A549 (cell line): ENCODE results near the gene ANKRD17. TPM values are rescaled to one million over a fixed set of nuclear protein-coding genes. Genes with fewer than 3 reads are reported as not detected.

Experiments used
- ATAC-seq, 2 experiments: fragments of 200-7000 bp in 1 of 2; fragments of >200 bp in 1 of 2; cut with Nextera tagmentation in 1 of 2; cut with Tn5 transposase in 1 of 2; 3 replicates each; pipeline versions ENCODE4 v1.8.0 to v1.9.1; 2018 to 2020; ENCODE audit warnings: mild to moderate bottlenecking in 1 of 2, moderate library complexity in 1 of 2
- CTCF ChIA-PET: fragments of 300-600 bp; sonication (Branson Sonifier 250); formaldehyde crosslinking; extraction: SDS; loops from one replicate; lab custom pipeline; 2021; ENCODE audit warnings: antibody characterized with exemption, inconsistent platforms; lab: Yijun Ruan, JAX
- POLR2A ChIA-PET: fragments of 350-600 bp; formaldehyde crosslinking; extraction: SDS; loops from one replicate; lab custom pipeline; 2021; ENCODE audit warnings: antibody characterized with exemption, inconsistent platforms; lab: Yijun Ruan, JAX
- DNase-seq, 2 experiments: peaks; one replicate each; pipeline versions ENCODE4 v3.0.0 to v3.0.0-alpha.2; 2011 to 2016; ENCODE audit warnings: low read depth in 1 of 2, low spot score in 1 of 2
- FAIRE-seq: peaks from 2 replicates; lab custom pipeline; 2011; peaks lifted over from hg19 to GRCh38; lab: Jason Lieb, UNC
- H3K27ac ChIP-seq, 2 experiments: fragments of >200 bp; sonication (Bioruptor Twin); formaldehyde crosslinking; 3 replicates each; pipeline ENCODE4 v1.5.1; 2016 to 2017
- H3K4me1 ChIP-seq: fragments of >200 bp; sonication (Bioruptor Twin); formaldehyde crosslinking; 3 replicates; pipeline ENCODE4 v1.6.1; 2016
- H3K4me2 ChIP-seq: fragments of >200 bp; sonication (Bioruptor Twin); formaldehyde crosslinking; 3 replicates; pipeline ENCODE4 v1.6.1; 2016
- H3K4me3 ChIP-seq: fragments of >200 bp; sonication (Bioruptor Twin); formaldehyde crosslinking; 3 replicates; pipeline ENCODE4 v1.5.1; 2016
- H3K9me3 ChIP-seq: fragments of >200 bp; sonication (Bioruptor Twin); formaldehyde crosslinking; 3 replicates; pipeline ENCODE4 v1.6.1; 2016
- CBX2 ChIP-seq: fragments of 200-600 bp; sonication (generic); IDR thresholded peaks from 2 replicates; pipeline ENCODE4 v1.6.1; 2016; ENCODE audit warnings: low read depth, mild to moderate bottlenecking, borderline replicate concordance
- EHF ChIP-seq: fragments of 250-450 bp; sonication (Bioruptor Pico); IDR thresholded peaks from 2 replicates; pipeline ENCODE4 v1.5.0; 2020; ENCODE audit warnings: mild to moderate bottlenecking
- GATA3 ChIP-seq: IDR thresholded peaks from 2 replicates; pipeline ENCODE4 v1.6.1; 2012; ENCODE audit warnings: borderline replicate concordance
- HEYL ChIP-seq: fragments of 250-450 bp; sonication (Bioruptor Pico); IDR thresholded peaks from 2 replicates; pipeline ENCODE4 v1.8.0; 2021; ENCODE audit warnings: mild to moderate bottlenecking, moderate library complexity
- HOXA7 ChIP-seq: fragments of 250-450 bp; sonication (Bioruptor Pico); IDR thresholded peaks from 2 replicates; pipeline ENCODE4 v1.5.0; 2020; ENCODE audit warnings: mild to moderate bottlenecking, moderate library complexity
- HOXB5 ChIP-seq: fragments of 250-450 bp; sonication (Bioruptor Pico); IDR thresholded peaks from 2 replicates; pipeline ENCODE4 v1.5.0; 2020; ENCODE audit warnings: mild to moderate bottlenecking, moderate library complexity
- JUN ChIP-seq, 2 experiments: fragments of >200 bp; sonication (Bioruptor Twin); formaldehyde crosslinking; IDR thresholded peaks; 2 replicates in 1 of 2; 3 replicates in 1 of 2; pipeline ENCODE4 v1.6.1; 2016 to 2017
- KDM1A ChIP-seq: fragments of 200-600 bp; sonication (generic); IDR thresholded peaks from 2 replicates; pipeline ENCODE4 v1.6.1; 2016; ENCODE audit warnings: low read depth, mild to moderate bottlenecking
- KDM5A ChIP-seq: fragments of 200-600 bp; sonication (generic); IDR thresholded peaks from 2 replicates; pipeline ENCODE4 v1.6.1; 2016; ENCODE audit warnings: antibody characterized with exemption, mild to moderate bottlenecking
- MAFK ChIP-seq: fragments of 450-650 bp; IDR thresholded peaks from 2 replicates; pipeline ENCODE4 v1.6.1; 2014; ENCODE audit not compliant: partially characterized antibody
- MYC ChIP-seq: IDR thresholded peaks from 2 replicates; pipeline ENCODE4 v1.6.1; 2012; ENCODE audit warnings: mild to moderate bottlenecking, inconsistent platforms, low read length, improper control_type of control experiment, borderline replicate concordance
- NPAS2 ChIP-seq: fragments of 250-450 bp; sonication (Bioruptor Pico); IDR thresholded peaks from 2 replicates; pipeline ENCODE4 v1.8.0; 2022; ENCODE audit warnings: mild to moderate bottlenecking, moderate library complexity, borderline replicate concordance
- NR3C1 ChIP-seq: fragments of >200 bp; sonication (Bioruptor Twin); formaldehyde crosslinking; IDR thresholded peaks from 3 replicates; pipeline ENCODE4 v1.6.1; 2017
- POLR2A ChIP-seq: IDR thresholded peaks from 2 replicates; pipeline ENCODE4 v1.6.1; 2012; ENCODE audit warnings: mild to moderate bottlenecking, low read length
- RFX5 ChIP-seq: fragments of 450-650 bp; IDR thresholded peaks from 2 replicates; pipeline ENCODE4 v1.7.1; 2014; ENCODE audit warnings: antibody characterized with exemption, mild to moderate bottlenecking, moderate library complexity
- WGBS: methylation state at CpG from one replicate; pipeline ENCODE4 v1.1.6; 2017; ENCODE audit errors: missing lambda C conversion rate; 5-methylcytosine and 5-hydroxymethylcytosine counted together
- polyA plus RNA-seq, 4 experiments: library from polyadenylated mRNA; depleted of rRNA in 3 of 4; stranded (reverse); fragments of >200 nt; fragmentation: RNase III in 1 of 4; extraction: RNeasy Plus Mini Kit Qiagen cat#74134 plus additional on column Dnase treatment in 1 of 4; gene quantifications; 2 replicates in 3 of 4; 3 replicates in 1 of 4; pipeline ENCODE4 v1.2.3, GENCODE V29; 2011 to 2017
- TF ChIP-seq, protein P1 (sequence below): fragments of >200 bp; sonication (Bioruptor Twin); formaldehyde crosslinking; IDR thresholded peaks from 2 replicates; pipeline ENCODE4 v1.6.1; 2016
- TF ChIP-seq, protein P2 (sequence below): fragments of 250-450 bp; sonication (Bioruptor Pico); IDR thresholded peaks from 2 replicates; pipeline ENCODE4 v1.5.0; 2020; ENCODE audit warnings: low read depth, mild to moderate bottlenecking, moderate library complexity
- TF ChIP-seq, protein P3 (sequence below): IDR thresholded peaks from 2 replicates; pipeline ENCODE4 v1.6.1; 2012; ENCODE audit warnings: low read depth, borderline replicate concordance
- TF ChIP-seq, protein P4 (sequence below): fragments of >200 bp; sonication (Bioruptor Twin); formaldehyde crosslinking; IDR thresholded peaks from 3 replicates; pipeline ENCODE4 v1.6.1; 2016
- TF ChIP-seq, protein P5 (sequence below): fragments of 450-650 bp; IDR thresholded peaks from 2 replicates; pipeline ENCODE4 v1.6.1; 2014; ENCODE audit warnings: antibody characterized with exemption

ANKRD17 gene
- polyA plus RNA-seq, 2 of the 4 experiments (the other 2 are of a cell fraction), result 18.1 to 43.5 TPM

DNA sequence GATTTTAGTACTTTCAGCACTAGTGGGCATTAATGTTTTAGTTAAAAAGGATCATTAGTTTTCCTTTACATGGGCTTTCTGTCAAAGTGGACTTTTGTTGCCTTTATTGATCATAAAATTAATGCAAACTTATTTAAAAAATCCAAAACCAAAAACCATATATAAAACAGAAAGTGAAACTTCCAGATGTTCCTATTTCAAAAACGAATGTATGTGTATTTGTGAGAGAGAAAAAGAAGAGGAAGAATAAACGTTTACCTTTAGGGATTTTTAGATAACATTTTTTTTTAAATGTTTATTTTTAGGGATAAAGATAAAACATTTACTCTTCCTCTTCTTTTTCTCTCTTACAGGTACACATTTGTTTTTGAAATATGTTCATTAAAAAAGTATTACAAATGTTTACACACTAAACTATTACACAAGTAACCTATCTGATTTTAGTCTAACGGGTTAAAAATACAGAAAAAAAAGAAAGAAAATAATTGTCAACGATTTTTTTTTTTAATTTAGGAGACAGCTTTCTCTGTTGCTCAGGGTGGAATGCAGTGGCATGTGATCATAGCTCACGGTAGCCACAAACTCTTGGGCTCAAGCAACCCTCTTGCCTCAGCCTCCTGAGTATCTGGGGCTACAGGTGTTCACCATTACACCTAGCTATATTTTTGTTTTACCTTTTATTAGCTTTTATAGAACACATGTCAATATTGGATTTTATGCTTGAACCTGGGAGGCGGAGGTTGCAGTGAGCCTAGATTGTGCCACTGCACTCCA lies 172.3 kb downstream of the ANKRD17 start:
- no peak for DNase-seq
- ChIA-PET CTCF (no interaction called here), POLR2A (no interaction called here)
- no peak for FAIRE-seq
- H3K4me3 ChIP-seq, result no peak overlapping the region
- no peak for ATAC-seq
- H3K27ac ChIP-seq, result no peak overlapping the region
- no peaks in the 10 kb centered on the region for H3K9me3 ChIP-seq
- no peaks in the 10 kb centered on the region for H3K4me1 ChIP-seq
- H3K4me2 ChIP-seq, result no peak overlapping the region
- TF ChIP-seq POLR2A (no peak), MYC (no peak), NR3C1 (no peak), GATA3 (no peak), HOXA7 (CRISPR knock-in tag) (no peak), JUN (IDR thresholded peaks at IDR 0.05) (no peak), NPAS2 (CRISPR knock-in tag) (no peak), EHF (CRISPR knock-in tag) (no peak), RFX5 (no peak)
- TF ChIP-seq, protein P1, sequence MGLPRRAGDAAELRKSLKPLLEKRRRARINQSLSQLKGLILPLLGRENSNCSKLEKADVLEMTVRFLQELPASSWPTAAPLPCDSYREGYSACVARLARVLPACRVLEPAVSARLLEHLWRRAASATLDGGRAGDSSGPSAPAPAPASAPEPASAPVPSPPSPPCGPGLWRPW, result no peak
- WGBS, result 63% methylated on average over 6 of the region's 6 CpGs

DNA sequence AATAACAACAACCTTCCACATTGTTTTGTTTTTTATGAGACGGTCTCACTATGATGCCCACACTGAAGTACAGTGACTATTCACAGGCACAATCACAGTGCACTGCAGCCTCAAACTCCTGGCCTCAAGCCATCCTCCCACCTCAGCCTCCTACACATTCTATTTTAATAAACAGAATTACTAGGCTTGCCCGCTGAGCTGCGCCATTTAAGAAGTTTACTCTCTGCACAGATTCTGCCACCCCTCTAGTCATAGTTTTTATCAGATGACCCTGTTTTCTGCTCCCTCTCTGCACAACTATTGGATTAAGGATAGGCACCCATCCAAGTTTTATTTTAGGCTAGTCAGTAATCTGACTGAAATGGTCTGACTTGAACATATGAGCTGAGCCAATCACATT lies 177.8 kb downstream of the ANKRD17 start:
- POLR2A ChIA-PET, result no interaction called here
- ATAC-seq, result peak in 1 of 2 experiments; percentile 13; a peak in 1 of 6 replicates
- Histone ChIP-seq H3K4me1 (no peaks in the 10 kb centered on the region), H3K9me3 (no peaks in the 10 kb centered on the region), H3K27ac (no peak overlapping the region), H3K4me2 (no peak overlapping the region), H3K4me3 (no peak overlapping the region)
- no peak for DNase-seq
- TF ChIP-seq EHF (CRISPR knock-in tag) (no peak), RFX5 (no peak), KDM5A (no peak), CBX2 (no peak), KDM1A (no peak), HEYL (CRISPR knock-in tag) (no peak), GATA3 (no peak), HOXB5 (CRISPR knock-in tag) (no peak), MYC (no peak)
- TF ChIP-seq, protein P2, sequence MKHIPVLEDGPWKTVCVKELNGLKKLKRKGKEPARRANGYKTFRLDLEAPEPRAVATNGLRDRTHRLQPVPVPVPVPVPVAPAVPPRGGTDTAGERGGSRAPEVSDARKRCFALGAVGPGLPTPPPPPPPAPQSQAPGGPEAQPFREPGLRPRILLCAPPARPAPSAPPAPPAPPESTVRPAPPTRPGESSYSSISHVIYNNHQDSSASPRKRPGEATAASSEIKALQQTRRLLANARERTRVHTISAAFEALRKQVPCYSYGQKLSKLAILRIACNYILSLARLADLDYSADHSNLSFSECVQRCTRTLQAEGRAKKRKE (CRISPR knock-in tag), result no peak
- TF ChIP-seq, protein P3, sequence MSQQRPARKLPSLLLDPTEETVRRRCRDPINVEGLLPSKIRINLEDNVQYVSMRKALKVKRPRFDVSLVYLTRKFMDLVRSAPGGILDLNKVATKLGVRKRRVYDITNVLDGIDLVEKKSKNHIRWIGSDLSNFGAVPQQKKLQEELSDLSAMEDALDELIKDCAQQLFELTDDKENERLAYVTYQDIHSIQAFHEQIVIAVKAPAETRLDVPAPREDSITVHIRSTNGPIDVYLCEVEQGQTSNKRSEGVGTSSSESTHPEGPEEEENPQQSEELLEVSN, result no peak
- TF ChIP-seq, protein P4, sequence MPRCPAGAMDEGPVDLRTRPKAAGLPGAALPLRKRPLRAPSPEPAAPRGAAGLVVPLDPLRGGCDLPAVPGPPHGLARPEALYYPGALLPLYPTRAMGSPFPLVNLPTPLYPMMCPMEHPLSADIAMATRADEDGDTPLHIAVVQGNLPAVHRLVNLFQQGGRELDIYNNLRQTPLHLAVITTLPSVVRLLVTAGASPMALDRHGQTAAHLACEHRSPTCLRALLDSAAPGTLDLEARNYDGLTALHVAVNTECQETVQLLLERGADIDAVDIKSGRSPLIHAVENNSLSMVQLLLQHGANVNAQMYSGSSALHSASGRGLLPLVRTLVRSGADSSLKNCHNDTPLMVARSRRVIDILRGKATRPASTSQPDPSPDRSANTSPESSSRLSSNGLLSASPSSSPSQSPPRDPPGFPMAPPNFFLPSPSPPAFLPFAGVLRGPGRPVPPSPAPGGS, result no peak
- TF ChIP-seq, protein P5, sequence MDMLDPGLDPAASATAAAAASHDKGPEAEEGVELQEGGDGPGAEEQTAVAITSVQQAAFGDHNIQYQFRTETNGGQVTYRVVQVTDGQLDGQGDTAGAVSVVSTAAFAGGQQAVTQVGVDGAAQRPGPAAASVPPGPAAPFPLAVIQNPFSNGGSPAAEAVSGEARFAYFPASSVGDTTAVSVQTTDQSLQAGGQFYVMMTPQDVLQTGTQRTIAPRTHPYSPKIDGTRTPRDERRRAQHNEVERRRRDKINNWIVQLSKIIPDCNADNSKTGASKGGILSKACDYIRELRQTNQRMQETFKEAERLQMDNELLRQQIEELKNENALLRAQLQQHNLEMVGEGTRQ, result no peak
- WGBS, result 88% methylated on average over 3 of the region's 3 CpGs
- CTCF ChIA-PET, result interaction anchor here (0.6 to 1.6 kb wide), 3 partner anchors 9 to 365 kb away, joined by 3 to 6 read pairs (median 3); no protein-coding TSS in a partner anchor
- FAIRE-seq, result no peak

DNA sequence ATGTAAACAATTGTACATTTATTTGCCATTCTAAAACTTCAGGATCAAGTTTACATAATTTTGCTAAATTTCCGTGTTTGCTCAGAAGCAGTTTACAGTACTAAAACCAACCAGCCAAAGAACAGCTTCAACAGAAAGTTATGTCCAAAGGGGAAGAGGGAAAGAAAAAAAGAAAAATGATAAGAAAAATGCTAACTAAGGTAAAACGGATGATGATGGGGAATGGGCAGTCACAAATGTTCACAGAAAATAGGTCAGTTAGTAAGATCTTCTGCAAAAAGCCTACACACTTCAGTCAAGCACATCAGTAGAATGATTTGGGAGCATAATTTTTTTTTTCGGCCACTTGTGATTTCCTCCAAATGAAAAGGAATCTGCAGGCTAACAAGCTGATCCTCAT lies 182.8 kb downstream of the ANKRD17 start:
- ChIA-PET CTCF (no interaction called here), POLR2A (no interaction called here)
- no peak overlapping the region for H3K4me2 ChIP-seq
- TF ChIP-seq, protein P2 (CRISPR knock-in tag), result no peak
- TF ChIP-seq MAFK, result peak; percentile 64
- DNase-seq (no peak), FAIRE-seq (no peak), ATAC-seq (no peak)
- no peaks in the 10 kb centered on the region for H3K4me1 ChIP-seq
- 81% methylated on average over 3 of the region's 3 CpGs for WGBS
- H3K9me3 ChIP-seq, result no peaks in the 10 kb centered on the region
- no peak overlapping the region for H3K27ac ChIP-seq
- H3K4me3 ChIP-seq, result no peak overlapping the region
